ENCODE data around the gene LSG1.
A peak's percentile ranks its signal among the peaks of the same experiment; 100 is the strongest.

Gene LSG1

DNA sequence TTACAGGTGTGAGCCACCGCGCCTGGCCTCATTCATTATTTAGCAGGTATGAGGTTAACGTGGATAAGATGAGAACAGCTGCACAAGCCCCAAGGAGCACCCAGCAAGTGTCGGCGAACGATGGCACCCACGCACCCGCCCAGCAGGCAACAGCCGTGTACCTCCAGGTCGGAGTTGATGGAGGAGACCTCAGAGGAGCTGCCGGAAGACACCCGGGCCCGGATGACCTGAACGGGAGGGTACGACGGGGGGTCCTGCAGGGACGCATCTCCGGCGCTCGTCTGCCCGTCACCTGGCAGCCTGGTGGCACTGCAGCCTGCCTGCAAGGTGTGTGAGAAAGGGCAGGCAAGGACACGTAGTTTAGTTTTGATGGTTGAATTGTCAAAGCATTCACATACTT is 67.9 kb downstream of the LSG1 start:
- TF ChIP-seq CEBPB (IDR thresholded peaks at IDR 0.05) (no peak), TCF12 (IDR thresholded peaks at IDR 0.05; ENCODE audit: low read depth) (no peak), CREB1 (IDR thresholded peaks at IDR 0.05; ENCODE audit: low read depth) (no peak), TAF1 (IDR thresholded peaks at IDR 0.05; ENCODE audit: low read depth) (no peak), NFIC (IDR thresholded peaks at IDR 0.05) (no peak), YY1 (IDR thresholded peaks at IDR 0.05; ENCODE audit: low read depth) (no peak)
- TF ChIP-seq, protein P1, sequence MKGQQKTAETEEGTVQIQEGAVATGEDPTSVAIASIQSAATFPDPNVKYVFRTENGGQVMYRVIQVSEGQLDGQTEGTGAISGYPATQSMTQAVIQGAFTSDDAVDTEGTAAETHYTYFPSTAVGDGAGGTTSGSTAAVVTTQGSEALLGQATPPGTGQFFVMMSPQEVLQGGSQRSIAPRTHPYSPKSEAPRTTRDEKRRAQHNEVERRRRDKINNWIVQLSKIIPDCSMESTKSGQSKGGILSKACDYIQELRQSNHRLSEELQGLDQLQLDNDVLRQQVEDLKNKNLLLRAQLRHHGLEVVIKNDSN (IDR thresholded peaks at IDR 0.05), result no peak
- TF ChIP-seq, protein P2, sequence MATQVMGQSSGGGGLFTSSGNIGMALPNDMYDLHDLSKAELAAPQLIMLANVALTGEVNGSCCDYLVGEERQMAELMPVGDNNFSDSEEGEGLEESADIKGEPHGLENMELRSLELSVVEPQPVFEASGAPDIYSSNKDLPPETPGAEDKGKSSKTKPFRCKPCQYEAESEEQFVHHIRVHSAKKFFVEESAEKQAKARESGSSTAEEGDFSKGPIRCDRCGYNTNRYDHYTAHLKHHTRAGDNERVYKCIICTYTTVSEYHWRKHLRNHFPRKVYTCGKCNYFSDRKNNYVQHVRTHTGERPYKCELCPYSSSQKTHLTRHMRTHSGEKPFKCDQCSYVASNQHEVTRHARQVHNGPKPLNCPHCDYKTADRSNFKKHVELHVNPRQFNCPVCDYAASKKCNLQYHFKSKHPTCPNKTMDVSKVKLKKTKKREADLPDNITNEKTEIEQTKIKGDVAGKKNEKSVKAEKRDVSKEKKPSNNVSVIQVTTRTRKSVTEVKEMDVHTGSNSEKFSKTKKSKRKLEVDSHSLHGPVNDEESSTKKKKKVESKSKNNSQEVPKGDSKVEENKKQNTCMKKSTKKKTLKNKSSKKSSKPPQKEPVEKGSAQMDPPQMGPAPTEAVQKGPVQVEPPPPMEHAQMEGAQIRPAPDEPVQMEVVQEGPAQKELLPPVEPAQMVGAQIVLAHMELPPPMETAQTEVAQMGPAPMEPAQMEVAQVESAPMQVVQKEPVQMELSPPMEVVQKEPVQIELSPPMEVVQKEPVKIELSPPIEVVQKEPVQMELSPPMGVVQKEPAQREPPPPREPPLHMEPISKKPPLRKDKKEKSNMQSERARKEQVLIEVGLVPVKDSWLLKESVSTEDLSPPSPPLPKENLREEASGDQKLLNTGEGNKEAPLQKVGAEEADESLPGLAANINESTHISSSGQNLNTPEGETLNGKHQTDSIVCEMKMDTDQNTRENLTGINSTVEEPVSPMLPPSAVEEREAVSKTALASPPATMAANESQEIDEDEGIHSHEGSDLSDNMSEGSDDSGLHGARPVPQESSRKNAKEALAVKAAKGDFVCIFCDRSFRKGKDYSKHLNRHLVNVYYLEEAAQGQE (IDR thresholded peaks at IDR 0.05; ENCODE audit: low read depth), result no peak

DNA sequence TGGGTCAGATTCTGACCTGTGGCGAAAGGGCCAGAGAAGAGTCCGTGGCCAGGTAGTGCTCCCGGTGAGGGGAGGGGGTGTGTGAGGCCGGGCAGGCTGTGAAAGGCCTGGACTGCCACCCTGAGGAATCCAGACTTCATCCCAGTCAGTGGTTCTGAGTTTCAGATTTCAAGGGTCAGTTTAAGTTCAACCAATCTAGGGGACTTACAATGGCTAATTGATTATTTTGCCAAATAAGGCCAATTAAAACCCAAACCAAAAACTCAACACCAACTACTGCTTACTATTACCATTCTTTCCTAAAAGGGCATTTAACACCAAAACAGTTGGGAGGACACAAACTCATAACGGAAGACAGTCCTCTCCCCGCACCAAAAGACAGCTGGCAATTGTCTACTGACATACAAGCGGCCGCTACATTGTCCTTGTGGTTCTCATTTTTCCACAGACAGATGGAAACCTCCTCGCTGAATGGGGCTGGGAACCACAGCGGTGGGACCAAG is 69.3 kb downstream of the LSG1 start:
- TF ChIP-seq RAD21 (IDR thresholded peaks at IDR 0.05; ENCODE audit: low read depth) (peak; percentile 48), CEBPB (IDR thresholded peaks at IDR 0.05) (no peak)

DNA sequence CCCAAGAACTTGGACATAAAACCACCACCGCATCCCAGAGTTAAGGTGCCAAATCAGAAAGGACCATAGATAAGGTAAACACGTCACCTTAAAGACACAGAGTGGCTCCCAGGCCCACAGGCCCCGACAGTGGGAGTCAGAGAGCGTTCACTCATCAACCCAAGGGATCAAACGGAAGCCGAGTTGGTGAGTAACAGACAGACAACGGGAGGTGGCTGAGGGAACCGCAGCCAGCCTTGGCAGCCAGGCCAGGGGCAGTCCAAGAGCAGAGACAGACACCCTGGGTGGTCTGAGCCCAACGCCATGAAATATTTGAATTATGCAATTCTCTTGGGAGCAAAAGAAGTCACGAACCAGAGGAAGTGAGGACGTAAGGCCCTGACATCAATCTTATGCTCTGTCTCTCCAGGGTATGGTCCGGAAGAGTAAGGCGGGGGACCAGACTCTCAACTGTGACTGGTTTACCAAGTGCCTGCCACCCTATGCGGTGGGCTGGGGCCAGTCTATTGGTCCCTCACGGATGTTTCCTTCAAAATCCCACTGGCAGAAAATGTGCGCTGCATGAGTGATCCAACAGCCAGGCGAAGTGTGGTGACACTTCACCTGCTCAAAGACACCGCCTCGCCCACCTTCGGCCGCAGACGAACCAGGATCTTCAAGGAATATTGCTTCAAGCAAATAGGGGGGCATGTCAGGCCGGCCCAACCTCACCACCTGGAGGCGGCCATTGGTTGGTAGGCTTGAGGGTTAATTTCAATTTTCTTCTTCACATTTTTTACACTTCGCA is 73.0 kb downstream of the LSG1 start:
- TF ChIP-seq EGR1 (IDR thresholded peaks at IDR 0.05), result no peak
- TF ChIP-seq, protein P1 (IDR thresholded peaks at IDR 0.05), result no peak
- TF ChIP-seq FOXM1 (IDR thresholded peaks at IDR 0.05; ENCODE audit: borderline replicate concordance, low read depth), result no peak
- TF ChIP-seq, protein P3, sequence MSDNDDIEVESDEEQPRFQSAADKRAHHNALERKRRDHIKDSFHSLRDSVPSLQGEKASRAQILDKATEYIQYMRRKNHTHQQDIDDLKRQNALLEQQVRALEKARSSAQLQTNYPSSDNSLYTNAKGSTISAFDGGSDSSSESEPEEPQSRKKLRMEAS (IDR thresholded peaks at IDR 0.05), result no peak
- TF ChIP-seq CREB1 (IDR thresholded peaks at IDR 0.05; ENCODE audit: low read depth), result no peak
- no peak for TF ChIP-seq RAD21 (IDR thresholded peaks at IDR 0.05; ENCODE audit: low read depth)
- no peak for TF ChIP-seq TCF12 (IDR thresholded peaks at IDR 0.05; ENCODE audit: low read depth)
- no peak for TF ChIP-seq NFIC (IDR thresholded peaks at IDR 0.05)
- no peak for TF ChIP-seq YY1 (IDR thresholded peaks at IDR 0.05; ENCODE audit: low read depth)
- no peak for TF ChIP-seq EP300 (IDR thresholded peaks at IDR 0.05; ENCODE audit: borderline replicate concordance)
- TF ChIP-seq ZBTB7A (IDR thresholded peaks at IDR 0.05; ENCODE audit: low read depth), result no peak
- no peak for TF ChIP-seq TEAD4 (IDR thresholded peaks at IDR 0.05)
- TF ChIP-seq, protein P2 (IDR thresholded peaks at IDR 0.05; ENCODE audit: low read depth), result no peak
- TF ChIP-seq CEBPB (IDR thresholded peaks at IDR 0.05), result no peak
- TF ChIP-seq TAF1 (IDR thresholded peaks at IDR 0.05; ENCODE audit: low read depth), result no peak

DNA sequence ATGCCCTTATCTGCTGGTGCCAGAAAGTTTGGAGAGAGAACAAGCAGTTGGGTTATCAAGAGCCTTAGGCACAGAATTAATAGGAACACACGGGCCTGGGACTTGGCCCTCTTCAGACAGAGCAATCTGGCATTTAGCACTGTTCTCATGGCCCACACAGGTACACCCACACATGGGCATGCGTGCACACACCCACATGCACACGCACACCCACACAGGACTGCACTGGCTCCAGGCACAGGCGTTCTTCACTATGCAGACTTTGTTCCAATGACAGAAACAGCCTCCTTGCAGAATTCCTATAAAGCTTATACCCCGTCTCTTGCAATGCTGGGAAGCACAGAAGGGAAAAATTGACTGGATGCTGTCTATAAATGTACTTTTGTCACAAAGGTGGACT is 75.1 kb downstream of the LSG1 start:
- no peak for TF ChIP-seq EGR1 (IDR thresholded peaks at IDR 0.05)
- no peak for TF ChIP-seq TAF1 (IDR thresholded peaks at IDR 0.05; ENCODE audit: low read depth)
- TF ChIP-seq, protein P1 (IDR thresholded peaks at IDR 0.05), result no peak
- no peak for TF ChIP-seq TEAD4 (IDR thresholded peaks at IDR 0.05)
- TF ChIP-seq TCF12 (IDR thresholded peaks at IDR 0.05; ENCODE audit: low read depth), result no peak
- TF ChIP-seq CEBPB (IDR thresholded peaks at IDR 0.05), result no peak
- no peak for TF ChIP-seq ZBTB7A (IDR thresholded peaks at IDR 0.05; ENCODE audit: low read depth)
- no peak for TF ChIP-seq EP300 (IDR thresholded peaks at IDR 0.05; ENCODE audit: borderline replicate concordance)
- TF ChIP-seq CREB1 (IDR thresholded peaks at IDR 0.05; ENCODE audit: low read depth), result no peak
- TF ChIP-seq, protein P3 (IDR thresholded peaks at IDR 0.05), result no peak
- TF ChIP-seq FOXM1 (IDR thresholded peaks at IDR 0.05; ENCODE audit: borderline replicate concordance, low read depth), result no peak
- no peak for TF ChIP-seq YY1 (IDR thresholded peaks at IDR 0.05; ENCODE audit: low read depth)
- no peak for TF ChIP-seq NFIC (IDR thresholded peaks at IDR 0.05)
- TF ChIP-seq RAD21 (IDR thresholded peaks at IDR 0.05; ENCODE audit: low read depth), result no peak
- TF ChIP-seq, protein P2 (IDR thresholded peaks at IDR 0.05; ENCODE audit: low read depth), result no peak

All from Ishikawa (cell line).